Upper lobe of left lung (tissue), 6 donors: ENCODE data around the gene PPP1R3G. TPM values are rescaled to one million over a fixed set of nuclear protein-coding genes. Genes with fewer than 3 reads are reported as not detected.

Source experiments
- ATAC-seq, 2 donors: fragments of 200-7000 bp; cut with Tn5 transposase; one replicate each; pipeline ENCODE4 v1.9.1; 2022; ENCODE audit warnings: mild to moderate bottlenecking in 2 of 2, moderate library complexity in 2 of 2; ENCODE audit not compliant: low FRiP score in 2 of 2
- DNase-seq, 2 donors: peaks; one replicate each; pipeline ENCODE4 v3.0.0-alpha.2; 2019 to 2020
- H3K27ac ChIP-seq, 4 donors: fragments of 200-600 bp; sonication (generic); one replicate each; pipeline ENCODE4 v1.5.1; 2016 to 2019
- H3K27me3 ChIP-seq, 4 donors: fragments of 200-600 bp; sonication (generic); one replicate each; pipeline ENCODE4 v1.5.1; 2017 to 2019
- H3K36me3 ChIP-seq, 4 donors: fragments of 200-600 bp; sonication (generic); one replicate each; pipeline ENCODE4 v1.5.1; 2016 to 2019
- H3K4me1 ChIP-seq, 4 donors: fragments of 200-600 bp; sonication (generic); one replicate each; pipeline ENCODE4 v1.5.1; 2018 to 2019
- H3K4me3 ChIP-seq, 4 donors: fragments of 200-600 bp; sonication (generic); one replicate each; pipeline ENCODE4 v1.5.1; 2017 to 2019; ENCODE audit warnings: mild to moderate bottlenecking in 2 of 4, moderate library complexity in 1 of 4
- H3K9me3 ChIP-seq, 4 donors: fragments of 200-600 bp; sonication (generic); one replicate each; pipeline ENCODE4 v1.5.1; 2018 to 2019
- EP300 ChIP-seq, 4 donors: sonication (generic); formaldehyde crosslinking; IDR thresholded peaks; one replicate each; pipeline ENCODE4 v1.5.1; 2017; ENCODE audit warnings: antibody characterized with exemption in 4 of 4, control low read depth in 2 of 4
- POLR2A ChIP-seq, 4 donors: fragments of 450-650 bp; IDR thresholded peaks; one replicate each; pipeline ENCODE4 v1.5.1; 2016 to 2017; ENCODE audit warnings: antibody characterized with exemption in 4 of 4, mild to moderate bottlenecking in 2 of 4
- POLR2AphosphoS5 ChIP-seq, 2 donors: sonication (generic); formaldehyde crosslinking; IDR thresholded peaks; one replicate each; pipeline ENCODE4 v1.5.1; 2017; ENCODE audit warnings: antibody characterized with exemption in 2 of 2
- WGBS, 2 donors: methylation state at CpG; one replicate each; pipeline ENCODE4 v1.1.5; 2017 to 2018; 5-methylcytosine and 5-hydroxymethylcytosine counted together
- total RNA-seq, 6 donors: library from RNA; depleted of rRNA in 4 of 6; stranded (reverse); fragments of >200 nt in 4 of 6; gene quantifications; one replicate each; pipeline versions ENCODE4 v1.1.0 to v1.2.1, GENCODE V29; 2016 to 2021
- TF ChIP-seq, protein P1 (sequence below), 6 experiments: fragments of 450-650 bp in 4 of 6; fragments of 200-600 bp in 2 of 6; sonication (generic) in 2 of 6; IDR thresholded peaks; one replicate each; pipeline ENCODE4 v1.5.1; 2016 to 2019; ENCODE audit warnings: antibody characterized with exemption in 6 of 6
- donor health status: DM: no; HTN: no; CAD: no; lungs with moderate emphysema.
- donor health status: DM: no; HTN: yes; CAD: no; lungs with severe emphysema.

Gene PPP1R3G
- total RNA-seq, 6 donors from 2014 or later, result 0.10 to 0.64 (median 0.37) TPM; not detected in 1

DNA sequence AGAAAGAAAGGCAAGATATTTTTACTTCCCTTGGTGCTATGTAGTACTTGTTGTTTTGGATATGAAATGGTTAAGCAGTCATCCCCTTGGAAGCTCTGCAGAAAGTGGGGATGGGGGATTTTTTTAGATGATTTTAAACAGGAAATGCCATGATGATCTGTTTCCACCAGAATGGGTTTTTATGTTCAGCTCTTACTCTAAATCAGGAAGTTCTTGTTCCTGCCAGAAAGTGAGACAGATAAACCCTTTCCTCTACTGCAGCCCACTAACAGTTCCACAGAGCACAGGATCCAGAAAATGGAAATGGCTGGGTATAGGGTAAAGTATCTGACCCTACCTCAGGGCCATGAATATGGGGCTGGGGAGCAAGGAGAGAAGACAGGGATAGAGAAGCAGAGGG is 32.1 kb upstream of the PPP1R3G start:
- ATAC-seq, result no peak
- Histone ChIP-seq H3K4me3 (no peak overlapping the region), H3K27me3 (no peaks in the 10 kb centered on the region), H3K27ac (no peak overlapping the region), H3K4me1 (peaks cover 0 to 7% (median 1%) of the 10 kb centered on the region in 4 donors), H3K36me3 (no peaks in the 10 kb centered on the region), H3K9me3 (peaks cover 4 to 17% (median 7%) of the 10 kb centered on the region in 4 donors)
- DNase-seq, result no peak
- no peak for TF ChIP-seq EP300 (IDR thresholded peaks at IDR 0.05)
- no peak for TF ChIP-seq POLR2A (IDR thresholded peaks at IDR 0.05)
- TF ChIP-seq, protein P1, sequence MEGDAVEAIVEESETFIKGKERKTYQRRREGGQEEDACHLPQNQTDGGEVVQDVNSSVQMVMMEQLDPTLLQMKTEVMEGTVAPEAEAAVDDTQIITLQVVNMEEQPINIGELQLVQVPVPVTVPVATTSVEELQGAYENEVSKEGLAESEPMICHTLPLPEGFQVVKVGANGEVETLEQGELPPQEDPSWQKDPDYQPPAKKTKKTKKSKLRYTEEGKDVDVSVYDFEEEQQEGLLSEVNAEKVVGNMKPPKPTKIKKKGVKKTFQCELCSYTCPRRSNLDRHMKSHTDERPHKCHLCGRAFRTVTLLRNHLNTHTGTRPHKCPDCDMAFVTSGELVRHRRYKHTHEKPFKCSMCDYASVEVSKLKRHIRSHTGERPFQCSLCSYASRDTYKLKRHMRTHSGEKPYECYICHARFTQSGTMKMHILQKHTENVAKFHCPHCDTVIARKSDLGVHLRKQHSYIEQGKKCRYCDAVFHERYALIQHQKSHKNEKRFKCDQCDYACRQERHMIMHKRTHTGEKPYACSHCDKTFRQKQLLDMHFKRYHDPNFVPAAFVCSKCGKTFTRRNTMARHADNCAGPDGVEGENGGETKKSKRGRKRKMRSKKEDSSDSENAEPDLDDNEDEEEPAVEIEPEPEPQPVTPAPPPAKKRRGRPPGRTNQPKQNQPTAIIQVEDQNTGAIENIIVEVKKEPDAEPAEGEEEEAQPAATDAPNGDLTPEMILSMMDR (IDR thresholded peaks at IDR 0.05), result no peak
- no peak for TF ChIP-seq POLR2AphosphoS5 (IDR thresholded peaks at IDR 0.05)

DNA sequence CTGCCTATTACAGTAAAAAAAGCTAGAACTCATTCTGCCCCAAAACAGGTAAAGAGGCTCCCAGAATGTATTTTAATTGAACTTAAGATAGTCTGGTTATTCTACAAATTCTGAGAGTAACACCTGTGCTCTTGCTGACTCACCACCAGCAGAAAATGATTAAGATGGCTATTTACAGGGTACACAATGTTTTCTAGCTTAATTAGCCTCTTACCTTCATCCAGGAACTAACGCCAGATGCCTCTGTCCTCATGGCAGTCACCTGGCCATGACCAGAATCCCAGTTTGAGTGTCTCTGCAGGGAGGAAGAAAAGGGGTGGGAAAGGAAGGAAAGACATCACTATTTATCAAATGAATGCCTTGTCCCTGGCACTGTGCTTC is 31.3 kb upstream of the PPP1R3G start:
- 43 to 62% methylated on average over 1 of the region's 1 CpG for WGBS, 2 donors
- Histone ChIP-seq H3K4me1 (peaks cover 0 to 7% (median 1%) of the 10 kb centered on the region in 4 donors), H3K4me3 (no peak overlapping the region), H3K27me3 (no peaks in the 10 kb centered on the region), H3K27ac (no peak overlapping the region), H3K9me3 (peaks cover 4 to 17% (median 7%) of the 10 kb centered on the region in 4 donors), H3K36me3 (no peaks in the 10 kb centered on the region)
- TF ChIP-seq, protein P1 (IDR thresholded peaks at IDR 0.05), result no peak
- no peak for TF ChIP-seq EP300 (IDR thresholded peaks at IDR 0.05)
- DNase-seq, result no peak
- ATAC-seq, result no peak

DNA sequence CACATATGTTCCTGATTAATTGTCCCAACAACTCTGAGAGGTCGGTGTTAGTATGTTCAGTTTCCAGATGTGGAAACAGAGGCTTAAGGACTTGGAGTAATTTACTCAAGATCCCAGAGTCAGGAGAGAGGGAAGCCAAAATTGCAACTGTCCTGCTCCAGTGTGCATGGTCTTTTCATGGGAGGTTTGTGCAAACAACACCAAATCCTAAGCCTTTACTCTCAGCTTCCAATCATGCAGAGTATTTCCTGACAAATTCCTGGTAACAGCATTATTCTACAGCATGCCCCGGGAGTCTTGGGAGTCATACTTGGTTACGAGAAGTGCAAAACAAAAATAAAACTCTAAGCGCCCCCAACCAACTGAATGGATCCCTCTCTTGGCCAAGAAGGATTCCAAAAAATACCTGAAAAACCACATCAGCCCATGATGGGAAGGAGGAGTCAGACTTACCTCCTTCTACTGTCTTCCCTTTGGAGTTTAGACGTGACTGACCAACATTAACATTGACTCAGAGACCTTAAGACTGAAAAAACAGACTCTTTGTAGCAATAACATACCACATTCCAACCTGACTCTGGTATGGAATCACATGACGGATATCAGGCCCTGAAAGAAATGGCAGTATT is 30.8 kb upstream of the PPP1R3G start:
- DNase-seq, result no peak
- H3K9me3 ChIP-seq, result peaks cover 4 to 17% (median 7%) of the 10 kb centered on the region in 4 donors
- H3K4me1 ChIP-seq, result peaks cover 0 to 7% (median 1%) of the 10 kb centered on the region in 4 donors
- ATAC-seq, result no peak
- H3K36me3 ChIP-seq, result no peaks in the 10 kb centered on the region
- H3K27ac ChIP-seq, result no peak overlapping the region
- no peak overlapping the region for H3K4me3 ChIP-seq
- H3K27me3 ChIP-seq, result no peaks in the 10 kb centered on the region
- TF ChIP-seq EP300 (IDR thresholded peaks at IDR 0.05) (no peak), POLR2A (IDR thresholded peaks at IDR 0.05) (no peak), POLR2AphosphoS5 (IDR thresholded peaks at IDR 0.05) (no peak)
- TF ChIP-seq, protein P1 (IDR thresholded peaks at IDR 0.05), result no peak
- WGBS, 2 donors, result 69 to 70% methylated on average over 6 of the region's 6 CpGs

DNA sequence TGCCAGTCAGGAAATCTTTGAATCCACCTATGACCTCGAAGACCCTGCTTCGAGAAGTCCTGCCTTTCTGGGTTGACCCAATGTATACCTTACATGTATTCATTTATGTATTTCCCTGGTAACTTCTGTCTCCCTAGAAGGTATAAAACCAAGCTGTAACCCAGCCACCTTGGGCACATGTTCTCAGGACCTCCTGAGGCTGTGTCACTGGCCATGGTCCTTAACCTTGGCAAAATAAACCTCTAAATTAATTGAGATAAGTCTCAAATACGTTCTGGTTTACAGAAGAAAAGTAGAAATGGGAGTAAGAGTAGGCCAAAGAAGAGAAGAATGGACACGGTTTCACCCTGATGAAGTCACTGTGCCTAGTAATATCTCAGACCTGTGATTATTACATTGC is 30.0 kb upstream of the PPP1R3G start:
- no peak for TF ChIP-seq POLR2A (IDR thresholded peaks at IDR 0.05)
- no peak for TF ChIP-seq POLR2AphosphoS5 (IDR thresholded peaks at IDR 0.05)
- TF ChIP-seq EP300 (IDR thresholded peaks at IDR 0.05), result no peak
- TF ChIP-seq, protein P1 (IDR thresholded peaks at IDR 0.05), result no peak
- Histone ChIP-seq H3K27me3 (no peaks in the 10 kb centered on the region), H3K4me1 (peaks cover 0 to 7% (median 1%) of the 10 kb centered on the region in 4 donors), H3K4me3 (no peak overlapping the region), H3K27ac (no peak overlapping the region), H3K36me3 (no peaks in the 10 kb centered on the region), H3K9me3 (peaks cover 4 to 13% (median 7%) of the 10 kb centered on the region in 4 donors)
- DNase-seq, result no peak
- WGBS, 2 donors, result 90 to 91% methylated on average over 4 of the region's 4 CpGs
- no peak for ATAC-seq

DNA sequence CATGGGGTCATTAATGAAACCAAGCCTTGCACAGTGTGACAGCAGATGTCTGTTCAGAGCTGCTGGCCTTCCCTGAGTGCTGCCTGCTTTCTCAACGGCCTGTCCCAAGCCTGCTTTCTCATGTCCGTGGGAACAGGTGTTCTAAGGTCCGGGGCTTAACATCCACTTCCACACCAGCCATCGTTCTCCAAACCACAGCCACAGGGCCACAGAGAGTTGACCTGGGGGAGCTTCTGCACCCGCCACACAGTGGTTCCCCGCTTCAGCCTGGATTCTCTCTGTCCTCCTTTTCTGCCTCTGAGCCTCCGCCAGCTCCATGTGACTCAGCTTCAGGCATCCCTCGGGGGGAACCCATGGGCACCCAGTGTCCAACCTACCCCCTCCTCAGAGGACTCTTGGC is 26.9 kb upstream of the PPP1R3G start:
- ATAC-seq, result no peak
- TF ChIP-seq, protein P1 (IDR thresholded peaks at IDR 0.05), result no peak
- TF ChIP-seq POLR2AphosphoS5 (IDR thresholded peaks at IDR 0.05) (no peak), POLR2A (IDR thresholded peaks at IDR 0.05) (no peak)
- Histone ChIP-seq H3K4me1 (peaks cover 0 to 3% (median 0%) of the 10 kb centered on the region in 4 donors), H3K9me3 (no peaks in the 10 kb centered on the region), H3K36me3 (no peaks in the 10 kb centered on the region), H3K27ac (no peak overlapping the region), H3K4me3 (no peak overlapping the region), H3K27me3 (no peaks in the 10 kb centered on the region)
- WGBS, 2 donors, result 80 to 86% methylated on average over 5 to 8 of the region's 8 CpGs
- no peak for DNase-seq
